GM23338 (cell line): ENCODE results near the gene RNF5. TPM values are rescaled to one million over a fixed set of nuclear protein-coding genes. Genes with fewer than 3 reads are reported as not detected.

Experiments used
- ATAC-seq: fragments of 200-7000 bp; cut with Tn5 transposase; 3 replicates; pipeline ENCODE4 v1.9.1; 2020
- DNase-seq: peaks from one replicate; pipeline ENCODE4 v3.0.0-alpha.2; 2015; ENCODE audit warnings: low spot score
- H2AFZ ChIP-seq: fragments of 200-600 bp; sonication (generic); 2 replicates; pipeline ENCODE4 v1.8.0; 2016; ENCODE audit warnings: antibody characterized with exemption, mild to moderate bottlenecking, moderate library complexity
- H3F3A ChIP-seq: fragments of 200-600 bp; sonication (generic); replicated peaks from 2 replicates; pipeline ENCODE4 v1.8.0; 2017; ENCODE audit warnings: antibody characterized with exemption, mixed run types, low read depth
- H3K27ac ChIP-seq: fragments of 200-600 bp; sonication (generic); 2 replicates; pipeline ENCODE4 v1.6.1; 2016; ENCODE audit warnings: low read depth
- H3K27me3 ChIP-seq: fragments of 200-600 bp; sonication (generic); 2 replicates; pipeline ENCODE4 v1.8.0; 2016; ENCODE audit warnings: mild to moderate bottlenecking, mixed run types, moderate library complexity; ENCODE audit not compliant: insufficient read depth
- H3K36me3 ChIP-seq: fragments of 200-600 bp; sonication (generic); 2 replicates; pipeline ENCODE4 v1.8.0; 2016; ENCODE audit warnings: mild to moderate bottlenecking; ENCODE audit not compliant: insufficient read depth
- H3K4me1 ChIP-seq: fragments of 200-600 bp; sonication (generic); 2 replicates; pipeline ENCODE4 v1.8.0; 2016; ENCODE audit warnings: mild to moderate bottlenecking, moderate library complexity; ENCODE audit not compliant: insufficient read depth
- H3K4me2 ChIP-seq: fragments of 200-600 bp; sonication (generic); 2 replicates; pipeline ENCODE4 v1.7.1; 2017; ENCODE audit warnings: mixed run types
- H3K4me3 ChIP-seq: fragments of 200-600 bp; sonication (generic); 2 replicates; pipeline ENCODE4 v1.6.1; 2016; ENCODE audit warnings: mixed run types
- H3K79me2 ChIP-seq: fragments of 200-600 bp; sonication (generic); replicated peaks from 2 replicates; pipeline ENCODE4 v1.8.0; 2017; ENCODE audit warnings: mild to moderate bottlenecking; ENCODE audit not compliant: insufficient read depth
- H3K9me2 ChIP-seq: fragments of 200-600 bp; sonication (generic); 2 replicates; pipeline ENCODE4 v1.8.0; 2017; ENCODE audit not compliant: insufficient read depth
- H4K20me1 ChIP-seq: fragments of 200-600 bp; sonication (generic); replicated peaks from 2 replicates; pipeline ENCODE4 v1.8.0; 2017; ENCODE audit warnings: mild to moderate bottlenecking; ENCODE audit not compliant: insufficient read depth
- H3K27ac Mint-ChIP-seq: 2 replicates; pipeline ENCODE4 v1.8.0; 2020; ENCODE audit warnings: inconsistent platforms, mild to moderate bottlenecking, moderate library complexity, mixed read lengths
- H3K27me3 Mint-ChIP-seq: 3 replicates; pipeline ENCODE4 v1.8.0; 2022; ENCODE audit warnings: low read depth, mild to moderate bottlenecking, moderate library complexity, mixed read lengths, inconsistent platforms; ENCODE audit not compliant: insufficient read depth, poor library complexity
- H3K36me3 Mint-ChIP-seq: 3 replicates; pipeline ENCODE4 v1.8.0; 2021; ENCODE audit warnings: low read depth, mild to moderate bottlenecking, inconsistent platforms, moderate library complexity, mixed read lengths
- H3K4me1 Mint-ChIP-seq: 3 replicates; pipeline ENCODE4 v1.8.0; 2020; ENCODE audit warnings: mild to moderate bottlenecking, inconsistent platforms, mixed read lengths
- H3K4me3 Mint-ChIP-seq: 3 replicates; pipeline ENCODE4 v1.8.0; 2021; ENCODE audit warnings: moderate library complexity, mild to moderate bottlenecking, inconsistent platforms, mixed read lengths
- H3K9me3 Mint-ChIP-seq: 3 replicates; pipeline ENCODE4 v1.8.0; 2020; ENCODE audit warnings: moderate library complexity, mild to moderate bottlenecking, inconsistent platforms, mixed read lengths
- CREB1 ChIP-seq: fragments of 250-450 bp; sonication (Bioruptor Pico); IDR thresholded peaks from 2 replicates; pipeline ENCODE4 v1.5.0; 2020; ENCODE audit warnings: low read depth, mild to moderate bottlenecking, moderate library complexity
- EZH2 ChIP-seq: fragments of 200-600 bp; sonication (generic); IDR thresholded peaks from one replicate; pipeline ENCODE4 v1.8.0; 2017; ENCODE audit warnings: antibody characterized with exemption, mild to moderate bottlenecking, low read depth; ENCODE audit not compliant: unreplicated experiment
- EZH2phosphoT487 ChIP-seq: fragments of 200-600 bp; sonication (generic); IDR thresholded peaks from one replicate; pipeline ENCODE4 v1.8.1; 2018; ENCODE audit warnings: antibody characterized with exemption; ENCODE audit not compliant: unreplicated experiment
- JUNB ChIP-seq: IDR thresholded peaks from one replicate; pipeline ENCODE4 v1.6.1; 2016; ENCODE audit warnings: antibody characterized with exemption; ENCODE audit not compliant: unreplicated experiment
- POLR2AphosphoS5 ChIP-seq: IDR thresholded peaks from 2 replicates; pipeline ENCODE4 v1.6.1; 2016; ENCODE audit warnings: antibody characterized with exemption, low read depth
- STAT1 ChIP-seq: IDR thresholded peaks from one replicate; pipeline ENCODE4 v1.6.1; 2016; ENCODE audit warnings: antibody characterized with exemption; ENCODE audit not compliant: unreplicated experiment
- ZNF114 ChIP-seq: fragments of 250-450 bp; sonication (Bioruptor Pico); IDR thresholded peaks from 2 replicates; pipeline ENCODE4 v1.5.0; 2020; ENCODE audit warnings: mild to moderate bottlenecking, moderate library complexity
- ZNF331 ChIP-seq: fragments of 250-450 bp; sonication (Bioruptor Pico); IDR thresholded peaks from 2 replicates; pipeline ENCODE4 v1.5.0; 2020; ENCODE audit warnings: low read depth, mild to moderate bottlenecking, moderate library complexity
- polyA plus RNA-seq: library from polyadenylated mRNA; unstranded; fragments of >200 nt; fragmentation: Nextera tagmentation; extraction: Ambion mirVana; gene quantifications from 2 replicates; pipeline ENCODE4 v1.2.1, GENCODE V29; 2016
- total RNA-seq: library from RNA; depleted of rRNA; stranded (reverse); fragments of >200 nt; shearing (Covaris generic); gene quantifications from 2 replicates; pipeline ENCODE4 v1.2.3, GENCODE V29; 2014
- TF ChIP-seq, protein P1 (sequence below): fragments of 250-450 bp; sonication (Bioruptor Pico); IDR thresholded peaks from 2 replicates; pipeline ENCODE4 v1.5.0; 2020; ENCODE audit warnings: mild to moderate bottlenecking, moderate library complexity
- TF ChIP-seq, protein P2 (sequence below): IDR thresholded peaks from 2 replicates; pipeline ENCODE4 v1.6.1; 2016; ENCODE audit warnings: antibody characterized with exemption
- TF ChIP-seq, protein P3 (sequence below): IDR thresholded peaks from one replicate; pipeline ENCODE4 v1.6.1; 2018; ENCODE audit warnings: antibody characterized with exemption; ENCODE audit not compliant: unreplicated experiment

The RNF5 gene
- total and polyA plus RNA-seq, 2 experiments from 2014 or later = 119 to 164 TPM

DNA sequence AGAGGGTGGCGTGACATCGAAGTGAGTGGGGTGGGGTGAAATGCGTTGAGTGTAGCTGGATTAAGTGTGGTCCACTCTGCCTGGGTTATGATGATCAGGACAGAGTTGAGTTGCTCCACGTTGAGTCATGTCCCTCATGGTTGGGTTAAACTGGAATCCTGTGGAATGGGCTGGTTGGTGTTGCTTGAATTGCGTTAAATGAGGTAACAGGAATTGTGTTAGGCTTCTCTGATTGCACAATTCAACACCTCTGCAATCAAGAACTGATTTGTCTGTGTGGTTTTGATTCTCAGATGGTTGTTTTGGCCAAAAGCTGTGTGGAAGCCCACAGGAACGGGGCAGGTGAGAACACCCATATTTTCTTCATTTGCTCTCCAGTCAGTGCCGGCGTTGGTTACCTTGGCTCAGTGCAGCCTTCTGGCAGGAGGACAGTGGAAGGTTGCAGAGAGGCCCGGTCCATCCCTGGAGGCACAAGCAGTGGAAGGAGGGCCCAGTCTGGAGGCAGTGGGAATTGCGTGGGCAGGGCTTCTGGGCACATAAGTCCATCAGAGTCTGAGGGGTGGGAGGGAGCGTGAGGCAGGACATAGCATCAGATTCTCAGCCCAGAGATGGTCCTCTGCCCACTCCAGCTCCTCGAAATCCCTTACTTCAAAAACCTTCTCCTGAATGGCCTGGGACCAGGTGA lies 34.0 kb downstream of the RNF5 start:
- TF ChIP-seq ZNF114 (CRISPR knock-in tag) = no peak
- TF ChIP-seq CREB1 (CRISPR knock-in tag) = no peak
- TF ChIP-seq, protein P1, sequence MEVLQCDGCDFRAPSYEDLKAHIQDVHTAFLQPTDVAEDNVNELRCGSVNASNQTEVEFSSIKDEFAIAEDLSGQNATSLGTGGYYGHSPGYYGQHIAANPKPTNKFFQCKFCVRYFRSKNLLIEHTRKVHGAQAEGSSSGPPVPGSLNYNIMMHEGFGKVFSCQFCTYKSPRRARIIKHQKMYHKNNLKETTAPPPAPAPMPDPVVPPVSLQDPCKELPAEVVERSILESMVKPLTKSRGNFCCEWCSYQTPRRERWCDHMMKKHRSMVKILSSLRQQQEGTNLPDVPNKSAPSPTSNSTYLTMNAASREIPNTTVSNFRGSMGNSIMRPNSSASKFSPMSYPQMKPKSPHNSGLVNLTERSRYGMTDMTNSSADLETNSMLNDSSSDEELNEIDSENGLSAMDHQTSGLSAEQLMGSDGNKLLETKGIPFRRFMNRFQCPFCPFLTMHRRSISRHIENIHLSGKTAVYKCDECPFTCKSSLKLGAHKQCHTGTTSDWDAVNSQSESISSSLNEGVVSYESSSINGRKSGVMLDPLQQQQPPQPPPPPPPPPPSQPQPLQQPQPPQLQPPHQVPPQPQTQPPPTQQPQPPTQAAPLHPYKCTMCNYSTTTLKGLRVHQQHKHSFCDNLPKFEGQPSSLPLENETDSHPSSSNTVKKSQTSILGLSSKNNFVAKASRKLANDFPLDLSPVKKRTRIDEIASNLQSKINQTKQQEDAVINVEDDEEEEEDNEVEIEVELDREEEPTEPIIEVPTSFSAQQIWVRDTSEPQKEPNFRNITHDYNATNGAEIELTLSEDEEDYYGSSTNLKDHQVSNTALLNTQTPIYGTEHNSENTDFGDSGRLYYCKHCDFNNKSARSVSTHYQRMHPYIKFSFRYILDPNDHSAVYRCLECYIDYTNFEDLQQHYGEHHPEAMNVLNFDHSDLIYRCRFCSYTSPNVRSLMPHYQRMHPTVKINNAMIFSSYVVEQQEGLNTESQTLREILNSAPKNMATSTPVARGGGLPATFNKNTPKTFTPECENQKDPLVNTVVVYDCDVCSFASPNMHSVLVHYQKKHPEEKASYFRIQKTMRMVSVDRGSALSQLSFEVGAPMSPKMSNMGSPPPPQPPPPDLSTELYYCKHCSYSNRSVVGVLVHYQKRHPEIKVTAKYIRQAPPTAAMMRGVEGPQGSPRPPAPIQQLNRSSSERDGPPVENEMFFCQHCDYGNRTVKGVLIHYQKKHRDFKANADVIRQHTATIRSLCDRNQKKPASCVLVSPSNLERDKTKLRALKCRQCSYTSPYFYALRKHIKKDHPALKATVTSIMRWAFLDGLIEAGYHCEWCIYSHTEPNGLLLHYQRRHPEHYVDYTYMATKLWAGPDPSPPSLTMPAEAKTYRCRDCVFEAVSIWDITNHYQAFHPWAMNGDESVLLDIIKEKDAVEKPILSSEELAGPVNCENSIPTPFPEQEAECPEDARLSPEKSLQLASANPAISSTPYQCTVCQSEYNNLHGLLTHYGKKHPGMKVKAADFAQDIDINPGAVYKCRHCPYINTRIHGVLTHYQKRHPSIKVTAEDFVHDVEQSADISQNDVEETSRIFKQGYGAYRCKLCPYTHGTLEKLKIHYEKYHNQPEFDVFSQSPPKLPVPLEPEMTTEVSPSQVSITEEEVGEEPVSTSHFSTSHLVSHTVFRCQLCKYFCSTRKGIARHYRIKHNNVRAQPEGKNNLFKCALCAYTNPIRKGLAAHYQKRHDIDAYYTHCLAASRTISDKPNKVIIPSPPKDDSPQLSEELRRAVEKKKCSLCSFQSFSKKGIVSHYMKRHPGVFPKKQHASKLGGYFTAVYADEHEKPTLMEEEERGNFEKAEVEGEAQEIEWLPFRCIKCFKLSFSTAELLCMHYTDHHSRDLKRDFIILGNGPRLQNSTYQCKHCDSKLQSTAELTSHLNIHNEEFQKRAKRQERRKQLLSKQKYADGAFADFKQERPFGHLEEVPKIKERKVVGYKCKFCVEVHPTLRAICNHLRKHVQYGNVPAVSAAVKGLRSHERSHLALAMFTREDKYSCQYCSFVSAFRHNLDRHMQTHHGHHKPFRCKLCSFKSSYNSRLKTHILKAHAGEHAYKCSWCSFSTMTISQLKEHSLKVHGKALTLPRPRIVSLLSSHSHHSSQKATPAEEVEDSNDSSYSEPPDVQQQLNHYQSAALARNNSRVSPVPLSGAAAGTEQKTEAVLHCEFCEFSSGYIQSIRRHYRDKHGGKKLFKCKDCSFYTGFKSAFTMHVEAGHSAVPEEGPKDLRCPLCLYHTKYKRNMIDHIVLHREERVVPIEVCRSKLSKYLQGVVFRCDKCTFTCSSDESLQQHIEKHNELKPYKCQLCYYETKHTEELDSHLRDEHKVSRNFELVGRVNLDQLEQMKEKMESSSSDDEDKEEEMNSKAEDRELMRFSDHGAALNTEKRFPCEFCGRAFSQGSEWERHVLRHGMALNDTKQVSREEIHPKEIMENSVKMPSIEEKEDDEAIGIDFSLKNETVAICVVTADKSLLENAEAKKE = no peak
- TF ChIP-seq JUNB = no peak
- no peak for TF ChIP-seq EZH2phosphoT487
- no peak for DNase-seq
- H3K4me1 Mint-ChIP-seq = no peaks in the 10 kb centered on the region
- H3K4me1 ChIP-seq = no peaks in the 10 kb centered on the region
- H3K4me3 Mint-ChIP-seq = no peak overlapping the region
- no peaks in the 10 kb centered on the region for H3F3A ChIP-seq
- no peaks in the 10 kb centered on the region; the same call in 2 of the 3 replicates for H3K9me3 Mint-ChIP-seq
- H3K36me3 Mint-ChIP-seq = no peaks in the 10 kb centered on the region
- H3K27me3 ChIP-seq = no peaks in the 10 kb centered on the region
- no peak overlapping the region for H3K4me2 ChIP-seq
- no peaks in the 10 kb centered on the region for H3K36me3 ChIP-seq
- H3K27ac ChIP-seq = no peak overlapping the region
- no peak overlapping the region for H3K27ac Mint-ChIP-seq
- peaks cover 11% of the 10 kb centered on the region for H3K27me3 Mint-ChIP-seq
- H3K4me3 ChIP-seq = no peak overlapping the region
- no peak overlapping the region for H2AFZ ChIP-seq
- 0 out of 2 replicates have a peak, but pooled peaks cover 3% of the 10 kb centered on the region for H3K9me2 ChIP-seq
- no peak for ATAC-seq
- no peaks in the 10 kb centered on the region for H4K20me1 ChIP-seq
- no peaks in the 10 kb centered on the region for H3K79me2 ChIP-seq

DNA sequence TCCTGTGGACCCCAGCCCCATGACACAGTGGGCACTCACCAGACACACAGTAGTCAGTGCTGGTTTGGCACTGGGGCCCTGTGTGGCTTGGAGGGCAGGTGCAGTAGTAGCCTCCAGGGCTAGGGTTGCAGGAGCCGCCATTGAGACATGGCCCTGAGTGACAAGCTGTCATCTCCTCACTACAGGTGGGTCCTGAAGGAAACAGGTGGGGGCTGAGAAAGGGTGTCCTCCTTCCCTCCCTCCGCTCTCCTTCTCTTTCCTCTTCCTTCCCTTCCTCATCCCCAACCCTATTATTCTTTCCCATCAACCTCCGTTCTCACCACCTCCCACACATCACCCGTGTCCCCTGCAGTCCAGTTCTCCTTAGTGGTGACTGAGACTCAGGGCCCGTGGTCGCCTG lies 35.4 kb downstream of the RNF5 start:
- H3K9me3 Mint-ChIP-seq = no peaks in the 10 kb centered on the region; the same call in 2 of the 3 replicates
- no peak for ATAC-seq
- no peak overlapping the region for H3K27ac Mint-ChIP-seq
- no peaks in the 10 kb centered on the region for H3K36me3 Mint-ChIP-seq
- H3K27me3 Mint-ChIP-seq = peaks cover 13% of the 10 kb centered on the region
- Histone ChIP-seq H2AFZ (no peak overlapping the region), H3K27ac (no peak overlapping the region), H3K9me2 (0 out of 2 replicates have a peak, but pooled peaks cover 3% of the 10 kb centered on the region), H3K27me3 (no peaks in the 10 kb centered on the region), H3K4me2 (no peak overlapping the region), H4K20me1 (no peaks in the 10 kb centered on the region), H3K4me3 (no peak overlapping the region), H3K36me3 (no peaks in the 10 kb centered on the region), H3F3A (no peaks in the 10 kb centered on the region), H3K4me1 (no peaks in the 10 kb centered on the region), H3K79me2 (no peaks in the 10 kb centered on the region)
- H3K4me3 Mint-ChIP-seq = no peak overlapping the region
- DNase-seq = no peak
- H3K4me1 Mint-ChIP-seq = no peaks in the 10 kb centered on the region
- TF ChIP-seq STAT1 = no peak
- no peak for TF ChIP-seq EZH2phosphoT487
- TF ChIP-seq, protein P2, sequence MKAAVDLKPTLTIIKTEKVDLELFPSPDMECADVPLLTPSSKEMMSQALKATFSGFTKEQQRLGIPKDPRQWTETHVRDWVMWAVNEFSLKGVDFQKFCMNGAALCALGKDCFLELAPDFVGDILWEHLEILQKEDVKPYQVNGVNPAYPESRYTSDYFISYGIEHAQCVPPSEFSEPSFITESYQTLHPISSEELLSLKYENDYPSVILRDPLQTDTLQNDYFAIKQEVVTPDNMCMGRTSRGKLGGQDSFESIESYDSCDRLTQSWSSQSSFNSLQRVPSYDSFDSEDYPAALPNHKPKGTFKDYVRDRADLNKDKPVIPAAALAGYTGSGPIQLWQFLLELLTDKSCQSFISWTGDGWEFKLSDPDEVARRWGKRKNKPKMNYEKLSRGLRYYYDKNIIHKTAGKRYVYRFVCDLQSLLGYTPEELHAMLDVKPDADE = no peak
- no peak for TF ChIP-seq EZH2
- TF ChIP-seq JUNB = no peak
- no peak for TF ChIP-seq ZNF114 (CRISPR knock-in tag)
- TF ChIP-seq, protein P3, sequence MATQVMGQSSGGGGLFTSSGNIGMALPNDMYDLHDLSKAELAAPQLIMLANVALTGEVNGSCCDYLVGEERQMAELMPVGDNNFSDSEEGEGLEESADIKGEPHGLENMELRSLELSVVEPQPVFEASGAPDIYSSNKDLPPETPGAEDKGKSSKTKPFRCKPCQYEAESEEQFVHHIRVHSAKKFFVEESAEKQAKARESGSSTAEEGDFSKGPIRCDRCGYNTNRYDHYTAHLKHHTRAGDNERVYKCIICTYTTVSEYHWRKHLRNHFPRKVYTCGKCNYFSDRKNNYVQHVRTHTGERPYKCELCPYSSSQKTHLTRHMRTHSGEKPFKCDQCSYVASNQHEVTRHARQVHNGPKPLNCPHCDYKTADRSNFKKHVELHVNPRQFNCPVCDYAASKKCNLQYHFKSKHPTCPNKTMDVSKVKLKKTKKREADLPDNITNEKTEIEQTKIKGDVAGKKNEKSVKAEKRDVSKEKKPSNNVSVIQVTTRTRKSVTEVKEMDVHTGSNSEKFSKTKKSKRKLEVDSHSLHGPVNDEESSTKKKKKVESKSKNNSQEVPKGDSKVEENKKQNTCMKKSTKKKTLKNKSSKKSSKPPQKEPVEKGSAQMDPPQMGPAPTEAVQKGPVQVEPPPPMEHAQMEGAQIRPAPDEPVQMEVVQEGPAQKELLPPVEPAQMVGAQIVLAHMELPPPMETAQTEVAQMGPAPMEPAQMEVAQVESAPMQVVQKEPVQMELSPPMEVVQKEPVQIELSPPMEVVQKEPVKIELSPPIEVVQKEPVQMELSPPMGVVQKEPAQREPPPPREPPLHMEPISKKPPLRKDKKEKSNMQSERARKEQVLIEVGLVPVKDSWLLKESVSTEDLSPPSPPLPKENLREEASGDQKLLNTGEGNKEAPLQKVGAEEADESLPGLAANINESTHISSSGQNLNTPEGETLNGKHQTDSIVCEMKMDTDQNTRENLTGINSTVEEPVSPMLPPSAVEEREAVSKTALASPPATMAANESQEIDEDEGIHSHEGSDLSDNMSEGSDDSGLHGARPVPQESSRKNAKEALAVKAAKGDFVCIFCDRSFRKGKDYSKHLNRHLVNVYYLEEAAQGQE = no peak
- TF ChIP-seq ZNF331 (CRISPR knock-in tag) = no peak
- TF ChIP-seq POLR2AphosphoS5 = no peak
